Stomach (tissue), 9 donors: ENCODE measurements around the gene LRRC8C. TPM values are rescaled to one million over a fixed set of nuclear protein-coding genes. Genes with fewer than 3 reads are reported as not detected.

Experiments
- DNase-seq, 2 donors: peaks; one replicate each; pipeline versions ENCODE4 v3.0.0 to v3.0.0-alpha.2; 2013 to 2019
- H3K27ac ChIP-seq, 5 donors: fragments of 200-600 bp in 4 of 5; sonication (generic) in 4 of 5; one replicate each; pipeline ENCODE4 v1.5.1; 2013 to 2019; ENCODE audit warnings: mild to moderate bottlenecking in 1 of 5, moderate library complexity in 1 of 5
- H3K27me3 ChIP-seq, 3 donors: fragments of 200-600 bp; sonication (generic); one replicate each; pipeline ENCODE4 v1.5.1; 2017 to 2019; ENCODE audit warnings: mixed run types in 1 of 3
- H3K36me3 ChIP-seq, 4 donors: fragments of 200-600 bp; sonication (generic); 1 replicate in 3 of 4; 2 replicates in 1 of 4; pipeline ENCODE4 v1.5.1; 2016 to 2019
- H3K4me1 ChIP-seq, 4 donors: fragments of 200-600 bp; sonication (generic); one replicate each; pipeline ENCODE4 v1.5.1; 2016 to 2019
- H3K4me3 ChIP-seq, 4 donors: fragments of 200-600 bp; sonication (generic) in 3 of 4; one replicate each; pipeline ENCODE4 v1.5.1; 2016 to 2019; ENCODE audit warnings: mild to moderate bottlenecking in 1 of 4
- H3K9me3 ChIP-seq, 4 donors: fragments of 200-600 bp; sonication (generic); one replicate each; pipeline ENCODE4 v1.5.1; 2016 to 2019
- EP300 ChIP-seq: sonication (generic); formaldehyde crosslinking; IDR thresholded peaks from one replicate; pipeline ENCODE4 v1.6.1; 2017; ENCODE audit warnings: antibody characterized with exemption
- POLR2A ChIP-seq, 4 donors: fragments of 450-650 bp; IDR thresholded peaks; one replicate each; pipeline ENCODE4 v1.6.1; 2016; ENCODE audit warnings: antibody characterized with exemption in 4 of 4, control low read depth in 2 of 4, mild to moderate bottlenecking in 1 of 4, moderate library complexity in 1 of 4
- POLR2AphosphoS5 ChIP-seq, 3 donors: sonication (generic); formaldehyde crosslinking; IDR thresholded peaks; one replicate each; pipeline ENCODE4 v1.6.1; 2016; ENCODE audit warnings: antibody characterized with exemption in 3 of 3
- WGBS, 5 donors: extraction: QIAGEN DNeasy Blood & Tissue Kit in 3 of 5; methylation state at CpG; one replicate each; pipeline versions ENCODE4 v1.1.5 to v1.1.7; 2013 to 2018; 5-methylcytosine and 5-hydroxymethylcytosine counted together
- intact Hi-C: fragments of 100-400 bp; cut with DNase I; formaldehyde crosslinking; loops from one replicate; pipeline ENCODE4 v1.15.1; 2023; ENCODE audit warnings: low total_unique reads
- polyA plus RNA-seq, 3 donors: library from polyadenylated mRNA; stranded (reverse); fragments of 200-250 nt; gene quantifications; one replicate each; pipeline ENCODE4 v1.2.3, GENCODE V29; 2013
- total RNA-seq, 5 donors: library from RNA; depleted of rRNA; stranded (reverse); fragments of >200 nt; gene quantifications; one replicate each; pipeline versions ENCODE4 v1.1.0 to v1.2.3, GENCODE V29; 2014 to 2016
- TF ChIP-seq, protein P1 (sequence below), 7 experiments: fragments of 450-650 bp in 4 of 7; fragments of 200-600 bp in 3 of 7; sonication (generic) in 3 of 7; IDR thresholded peaks; one replicate each; pipeline ENCODE4 v1.5.1; 2016 to 2019; ENCODE audit warnings: antibody characterized with exemption in 7 of 7, control low read depth in 2 of 7, mild to moderate bottlenecking in 1 of 7
- donor health status: healthy with polysubstance abuse.
- donor health status: Bipolar disorder and iron deficiency.
- donor health status: healthy.

Gene LRRC8C
- total and polyA plus RNA-seq, 8 donors: 0.45 to 14.8 (median 1.4) TPM

DNA sequence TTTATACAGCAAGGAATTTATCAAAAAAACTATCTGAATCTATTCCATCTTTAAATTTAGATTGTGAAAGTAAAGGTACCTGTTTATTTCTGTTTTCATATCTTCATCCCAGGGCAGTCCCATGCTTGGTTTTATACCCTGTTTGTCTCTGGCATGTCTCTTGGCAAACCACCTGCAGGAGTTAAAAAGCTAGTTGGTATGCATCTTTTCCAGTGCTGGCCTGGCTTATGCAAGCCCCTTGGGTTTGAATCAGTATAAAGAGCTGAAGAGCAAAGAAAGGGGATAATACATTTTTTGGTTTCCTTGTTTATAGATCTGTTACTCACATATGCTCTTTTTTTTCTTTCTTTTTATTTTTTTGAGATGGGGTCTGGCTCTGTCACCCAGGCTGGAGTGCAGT lies 37.8 kb downstream of the LRRC8C start:
- TF ChIP-seq, protein P1, sequence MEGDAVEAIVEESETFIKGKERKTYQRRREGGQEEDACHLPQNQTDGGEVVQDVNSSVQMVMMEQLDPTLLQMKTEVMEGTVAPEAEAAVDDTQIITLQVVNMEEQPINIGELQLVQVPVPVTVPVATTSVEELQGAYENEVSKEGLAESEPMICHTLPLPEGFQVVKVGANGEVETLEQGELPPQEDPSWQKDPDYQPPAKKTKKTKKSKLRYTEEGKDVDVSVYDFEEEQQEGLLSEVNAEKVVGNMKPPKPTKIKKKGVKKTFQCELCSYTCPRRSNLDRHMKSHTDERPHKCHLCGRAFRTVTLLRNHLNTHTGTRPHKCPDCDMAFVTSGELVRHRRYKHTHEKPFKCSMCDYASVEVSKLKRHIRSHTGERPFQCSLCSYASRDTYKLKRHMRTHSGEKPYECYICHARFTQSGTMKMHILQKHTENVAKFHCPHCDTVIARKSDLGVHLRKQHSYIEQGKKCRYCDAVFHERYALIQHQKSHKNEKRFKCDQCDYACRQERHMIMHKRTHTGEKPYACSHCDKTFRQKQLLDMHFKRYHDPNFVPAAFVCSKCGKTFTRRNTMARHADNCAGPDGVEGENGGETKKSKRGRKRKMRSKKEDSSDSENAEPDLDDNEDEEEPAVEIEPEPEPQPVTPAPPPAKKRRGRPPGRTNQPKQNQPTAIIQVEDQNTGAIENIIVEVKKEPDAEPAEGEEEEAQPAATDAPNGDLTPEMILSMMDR (IDR thresholded peaks at IDR 0.05): no peak
- TF ChIP-seq EP300 (no peak), POLR2A (IDR thresholded peaks at IDR 0.05) (no peak), POLR2AphosphoS5 (IDR thresholded peaks at IDR 0.05) (no peak)
- intact Hi-C loops: no loop called here
- peaks cover 0 to 15% (median 0%) of the 10 kb centered on the region in 4 donors for H3K4me1 ChIP-seq
- no peak overlapping the region for H3K27ac ChIP-seq
- no peaks in the 10 kb centered on the region for H3K36me3 ChIP-seq
- no peaks in the 10 kb centered on the region for H3K9me3 ChIP-seq
- H3K27me3 ChIP-seq: no peaks in the 10 kb centered on the region
- DNase-seq: no peak
- no peak overlapping the region for H3K4me3 ChIP-seq

DNA sequence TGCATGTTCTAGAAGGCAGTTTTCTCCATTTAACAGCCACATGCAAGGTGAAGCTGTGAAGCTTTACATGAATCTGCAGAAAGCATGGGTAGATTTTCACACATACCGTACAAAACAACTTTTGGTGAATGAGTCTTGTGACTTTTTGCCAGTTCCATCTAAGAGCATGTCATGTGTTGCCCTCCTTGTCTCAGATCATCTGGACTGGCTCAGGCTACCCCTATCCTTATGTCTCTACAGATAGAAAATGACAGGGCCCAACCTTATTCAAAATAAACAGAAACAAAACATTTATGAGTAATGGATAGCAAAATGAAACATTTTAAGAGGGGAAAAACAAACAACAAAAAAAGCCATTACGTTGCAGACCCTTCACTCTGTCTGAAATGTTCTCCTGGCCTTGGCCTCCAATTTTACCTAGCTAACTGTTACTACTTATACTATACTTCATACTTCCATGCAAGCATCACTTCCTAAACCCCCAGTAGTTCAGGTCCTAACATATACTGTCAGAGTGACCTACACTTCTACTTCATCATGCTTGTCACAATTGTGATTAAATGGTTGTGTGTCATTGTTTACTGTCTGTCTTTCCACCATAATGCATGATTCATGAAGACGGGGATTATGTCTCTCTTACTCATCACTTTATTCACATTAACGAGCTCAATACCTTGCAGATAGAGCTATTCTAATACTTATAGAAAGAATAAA lies 39.0 kb downstream of the LRRC8C start:
- DNase-seq: no peak
- TF ChIP-seq POLR2AphosphoS5 (IDR thresholded peaks at IDR 0.05): no peak
- TF ChIP-seq EP300: no peak
- TF ChIP-seq, protein P1 (IDR thresholded peaks at IDR 0.05): no peak
- TF ChIP-seq POLR2A (IDR thresholded peaks at IDR 0.05): no peak
- Histone ChIP-seq H3K27ac (no peak overlapping the region), H3K9me3 (no peaks in the 10 kb centered on the region), H3K27me3 (no peaks in the 10 kb centered on the region), H3K36me3 (no peaks in the 10 kb centered on the region), H3K4me1 (peaks cover 0 to 15% (median 0%) of the 10 kb centered on the region in 4 donors), H3K4me3 (no peak overlapping the region)
- WGBS, 5 donors: 62 to 78% (median 66%) methylated on average over 4 of the region's 4 CpGs
- intact Hi-C loops: no loop called here

DNA sequence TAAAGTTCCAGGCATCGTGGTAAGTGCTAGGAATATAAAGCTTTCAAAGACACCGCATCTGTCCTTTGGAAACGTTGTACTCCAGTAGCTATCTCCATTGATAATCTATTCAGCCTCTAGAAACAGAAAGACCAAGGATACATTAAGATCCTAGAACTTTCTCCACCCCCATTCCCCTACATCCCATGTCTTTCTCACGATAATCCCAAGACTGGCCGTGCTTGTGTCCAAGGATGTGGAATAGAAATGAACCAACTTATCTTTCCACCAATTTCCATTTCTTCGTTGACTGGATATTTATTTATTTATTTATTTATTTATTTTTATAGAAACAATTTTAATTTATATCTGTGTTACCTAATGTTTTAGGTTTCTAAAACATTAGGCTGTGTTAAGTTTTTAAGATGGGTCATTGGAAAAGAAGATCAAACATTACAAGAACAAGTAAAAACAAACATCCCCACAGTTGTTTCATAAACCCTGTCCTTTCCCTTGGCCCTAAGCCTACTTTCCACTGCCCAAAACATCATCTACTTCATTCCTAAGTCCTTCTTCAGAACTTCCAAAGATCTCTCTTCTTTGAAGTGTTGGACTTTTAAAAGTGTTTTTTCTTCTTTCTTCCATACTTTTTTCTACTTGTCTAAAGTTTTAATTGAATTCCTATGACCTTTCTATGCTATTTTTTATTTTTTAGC lies 39.7 kb downstream of the LRRC8C start:
- no peak for DNase-seq
- Histone ChIP-seq H3K27ac (no peak overlapping the region), H3K9me3 (no peaks in the 10 kb centered on the region), H3K36me3 (no peaks in the 10 kb centered on the region), H3K27me3 (no peaks in the 10 kb centered on the region), H3K4me3 (no peak overlapping the region), H3K4me1 (peaks cover 0 to 11% (median 0%) of the 10 kb centered on the region in 4 donors)
- WGBS, 5 donors: 74 to 81% (median 77%) methylated on average over 6 of the region's 6 CpGs
- TF ChIP-seq EP300: no peak
- intact Hi-C loops: no loop called here

DNA sequence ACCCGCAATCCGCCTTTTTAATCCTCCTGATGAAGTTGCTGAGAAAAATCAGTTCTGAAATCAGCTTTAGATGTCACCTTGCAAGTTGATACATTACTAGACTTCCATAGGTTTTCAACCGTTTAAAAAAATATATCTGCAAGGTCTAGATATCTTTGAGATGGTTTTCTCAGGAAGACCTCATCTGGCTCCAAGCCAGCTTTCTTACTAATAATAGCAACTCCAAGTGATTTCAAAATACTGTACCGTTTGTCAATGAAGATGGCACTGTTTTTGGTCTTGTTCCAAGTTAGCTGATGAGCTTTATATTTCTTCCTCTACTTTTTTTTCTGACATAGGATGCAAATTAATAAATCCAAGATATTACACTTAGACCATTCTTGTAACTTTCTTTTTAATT lies 40.3 kb downstream of the LRRC8C start:
- DNase-seq: no peak
- Histone ChIP-seq H3K36me3 (no peaks in the 10 kb centered on the region), H3K4me1 (peaks cover 0 to 6% (median 0%) of the 10 kb centered on the region in 4 donors), H3K27me3 (no peaks in the 10 kb centered on the region), H3K9me3 (no peaks in the 10 kb centered on the region), H3K27ac (no peak overlapping the region), H3K4me3 (no peak overlapping the region)
- 81 to 88% (median 82%) methylated on average over 4 of the region's 4 CpGs for WGBS, 5 donors
- TF ChIP-seq POLR2A (IDR thresholded peaks at IDR 0.05): no peak
- TF ChIP-seq, protein P1 (IDR thresholded peaks at IDR 0.05): no peak
- no peak for TF ChIP-seq POLR2AphosphoS5 (IDR thresholded peaks at IDR 0.05)
- no peak for TF ChIP-seq EP300
- intact Hi-C loops: no loop called here

DNA sequence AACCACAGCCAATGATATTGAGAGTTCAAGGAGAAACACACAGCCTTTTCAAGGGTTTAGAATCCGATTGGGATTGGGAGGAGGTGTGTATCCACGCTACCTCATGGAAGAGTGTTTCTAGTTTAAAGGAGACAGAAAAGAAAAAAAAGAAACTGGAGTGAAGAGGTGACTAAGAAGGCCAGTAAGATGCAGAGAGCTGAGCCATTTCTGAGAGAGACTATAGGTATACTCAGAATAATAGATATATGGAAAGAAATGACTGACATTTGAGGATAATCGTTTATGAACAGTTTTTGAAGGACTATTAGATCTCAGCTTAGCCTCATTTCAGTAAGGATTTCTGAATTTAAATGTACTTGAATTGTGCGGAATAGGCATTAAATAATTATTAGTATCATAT lies 42.8 kb downstream of the LRRC8C start:
- no peaks in the 10 kb centered on the region for H3K36me3 ChIP-seq
- no peak overlapping the region for H3K4me3 ChIP-seq
- intact Hi-C loops: no loop called here
- H3K4me1 ChIP-seq: no peaks in the 10 kb centered on the region
- no peak overlapping the region for H3K27ac ChIP-seq
- no peak for DNase-seq
- H3K9me3 ChIP-seq: no peaks in the 10 kb centered on the region
- WGBS, 5 donors: 82 to 93% (median 88%) methylated on average over 4 of the region's 4 CpGs
- H3K27me3 ChIP-seq: no peaks in the 10 kb centered on the region
- TF ChIP-seq POLR2A (IDR thresholded peaks at IDR 0.05): no peak
- TF ChIP-seq EP300: no peak
- no peak for TF ChIP-seq POLR2AphosphoS5 (IDR thresholded peaks at IDR 0.05)
- TF ChIP-seq, protein P1 (IDR thresholded peaks at IDR 0.05): no peak
